HG02981 (cell line): ENCODE data around the gene RGS8.
"Not testable (repeated sequence)": the region's sequence is repeated elsewhere in the genome, so short reads cannot be mapped to it uniquely, and the experiment has no call there.

ENCODE experiments used
- ATAC-seq: cut with Tn5 transposase; IDR thresholded peaks from one replicate; pipeline ENCODE4 v1.9.1; 2021; ENCODE audit warnings: mild to moderate bottlenecking, moderate library complexity; ENCODE audit not compliant: unreplicated experiment

RGS8 gene

DNA sequence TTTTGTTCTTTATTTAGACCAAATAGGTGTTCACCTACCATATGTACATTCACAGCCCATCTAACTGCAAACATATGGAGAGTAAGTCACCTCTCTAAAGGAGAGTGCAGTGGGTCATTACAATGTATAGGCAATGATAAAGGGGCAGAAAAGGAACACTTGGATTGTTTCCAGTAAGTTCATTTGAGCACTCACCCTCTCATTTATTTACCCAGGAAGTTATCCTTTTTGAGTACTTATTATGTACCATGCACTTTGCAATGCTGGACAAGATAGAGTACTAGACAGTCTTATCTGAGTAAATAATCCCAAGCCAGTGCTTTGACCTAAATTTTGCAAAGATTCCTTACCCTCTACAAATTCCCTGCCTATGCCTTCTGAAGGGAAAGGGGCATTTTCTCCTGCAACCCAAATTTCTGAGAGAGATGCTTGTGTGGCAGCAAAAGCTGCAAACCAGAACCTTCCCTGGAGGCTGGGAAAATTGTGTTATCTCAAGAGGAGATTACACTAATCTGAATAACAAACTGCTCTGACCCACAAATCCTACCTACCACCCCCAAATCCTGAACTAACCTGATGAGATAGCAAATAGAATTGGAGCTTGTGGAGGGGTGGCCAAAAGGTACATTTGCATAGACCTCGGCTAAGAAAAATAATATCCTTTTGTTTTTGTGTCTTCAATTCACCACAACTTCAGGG is 18.6 kb upstream of the RGS8 start:
- no peak for ATAC-seq

DNA sequence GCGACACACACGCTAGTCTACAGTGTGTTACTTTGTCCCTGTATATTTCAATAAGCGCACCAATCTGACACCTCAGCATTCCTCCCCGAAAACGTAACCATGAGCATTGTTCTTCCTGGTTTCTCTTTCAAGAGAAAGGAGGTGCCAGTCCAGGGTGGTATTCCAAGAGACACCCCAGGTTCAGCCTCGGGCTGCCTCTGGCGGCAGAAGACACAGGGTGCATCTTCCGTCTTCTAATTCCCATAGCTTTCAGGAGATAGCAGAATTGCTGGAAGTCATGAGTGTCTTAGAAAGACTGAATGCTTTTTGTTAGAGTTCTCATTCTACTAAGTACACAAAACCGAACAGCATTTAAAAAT is 15.9 kb upstream of the RGS8 start:
- no peak for ATAC-seq

DNA sequence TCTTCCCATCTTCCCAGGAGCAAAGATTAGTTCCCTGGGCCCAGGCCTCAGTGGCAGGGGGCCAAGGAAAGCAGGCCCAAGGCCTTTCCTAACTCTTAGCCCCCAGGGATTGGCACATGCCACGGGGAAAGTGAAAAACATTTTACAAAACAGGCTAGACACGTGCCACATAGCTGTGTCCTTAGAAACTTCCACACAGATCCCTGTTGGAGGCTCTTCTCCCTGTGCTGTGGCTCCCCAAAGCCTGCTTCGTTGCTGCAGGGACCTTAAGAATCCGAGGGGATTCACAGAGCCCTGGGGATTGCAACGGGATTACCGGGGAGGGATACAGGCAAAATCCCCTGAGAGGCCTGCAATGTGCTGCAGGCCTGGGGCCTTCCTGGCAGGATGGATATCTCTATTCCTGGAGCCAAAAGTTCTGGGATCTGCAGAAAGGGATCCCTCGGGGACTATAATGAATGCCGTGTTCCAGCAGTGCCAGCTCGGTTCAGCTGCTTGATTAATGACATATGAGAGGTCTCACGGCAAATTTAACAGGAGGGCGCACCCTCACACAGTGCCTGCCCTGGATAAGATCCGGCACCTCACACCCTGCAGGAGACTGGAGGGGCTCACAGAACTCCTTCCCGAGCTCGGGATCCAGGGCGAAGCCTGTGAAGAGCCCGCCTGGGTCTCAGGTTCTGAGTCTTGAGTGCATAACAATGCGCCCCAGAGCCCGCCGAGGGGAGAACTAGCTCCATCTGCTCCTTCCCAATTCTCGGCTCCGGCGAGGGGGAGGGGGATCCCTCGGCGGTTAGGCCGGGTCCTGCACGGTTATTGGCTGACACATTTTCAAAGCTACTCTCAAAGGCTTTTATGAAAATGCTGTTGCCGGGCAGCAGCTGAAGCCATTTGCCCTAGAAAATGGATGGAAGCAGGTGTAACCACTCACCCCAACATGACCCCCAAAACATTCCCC is 15.3 kb upstream of the RGS8 start:
- no peak for ATAC-seq

DNA sequence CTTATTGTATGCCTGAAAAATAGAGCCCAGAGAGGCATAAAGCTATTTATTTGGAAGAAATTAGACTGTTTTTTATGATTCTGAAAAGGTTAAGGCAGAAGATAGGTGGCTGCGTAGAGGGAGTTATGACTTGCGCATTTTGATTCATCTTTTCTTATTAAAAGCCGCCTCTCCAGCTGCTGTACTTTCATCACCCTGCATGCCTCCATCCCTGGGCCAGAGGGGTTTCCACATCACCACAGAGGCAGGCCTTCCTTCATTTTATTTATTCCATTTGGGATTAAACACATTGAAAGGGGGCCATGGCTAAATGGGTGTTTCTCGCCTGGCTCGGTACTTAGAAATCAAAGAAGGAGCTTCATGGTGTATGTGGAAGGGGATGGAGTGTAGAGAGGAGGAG is 14.6 kb upstream of the RGS8 start:
- ATAC-seq = no peak

DNA sequence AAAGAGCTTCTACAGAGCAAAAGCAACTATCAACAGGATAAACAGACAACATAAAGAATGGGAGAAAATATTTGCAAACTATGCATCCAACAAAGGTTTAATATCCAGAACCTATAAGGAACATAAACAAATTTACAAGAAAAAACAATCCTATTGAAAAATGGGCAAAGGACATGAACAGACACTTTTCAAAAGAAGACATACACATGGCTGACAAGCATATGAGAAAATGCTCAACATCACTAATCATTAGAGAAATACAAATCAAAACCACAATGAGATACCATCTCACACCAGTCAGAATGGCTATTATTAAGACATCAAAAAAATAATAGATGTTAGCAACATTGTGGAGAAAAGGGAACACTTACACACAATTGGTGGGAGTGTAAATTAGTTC is 8.8 kb upstream of the RGS8 start:
- ATAC-seq = not testable (repeated sequence)

DNA sequence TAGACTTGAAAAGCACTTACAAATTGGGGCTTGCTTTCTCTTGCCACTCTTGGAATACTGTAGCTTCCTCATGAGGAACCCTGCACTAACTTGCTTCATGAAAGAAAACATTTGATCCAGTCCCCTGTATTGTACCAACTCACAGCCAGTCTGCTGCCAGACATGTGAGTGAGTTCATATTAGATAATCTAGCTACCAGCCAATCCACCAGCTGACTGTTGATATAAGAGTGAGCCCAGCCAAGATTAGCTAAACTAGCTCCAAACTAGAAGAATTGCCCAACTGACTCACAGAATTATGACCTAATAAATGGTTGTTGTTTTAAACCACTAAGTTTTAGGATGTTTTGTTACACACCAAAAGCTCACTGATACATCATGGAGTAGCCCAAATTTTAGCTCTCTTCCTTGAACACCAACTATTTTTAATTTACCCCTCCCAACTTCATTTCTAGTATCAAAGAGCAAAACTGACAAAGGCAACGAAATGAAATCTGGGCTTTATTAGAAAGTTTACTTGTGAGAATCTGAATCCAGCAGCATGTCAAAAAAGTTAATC is 6.6 kb upstream of the RGS8 start:
- no peak for ATAC-seq

DNA sequence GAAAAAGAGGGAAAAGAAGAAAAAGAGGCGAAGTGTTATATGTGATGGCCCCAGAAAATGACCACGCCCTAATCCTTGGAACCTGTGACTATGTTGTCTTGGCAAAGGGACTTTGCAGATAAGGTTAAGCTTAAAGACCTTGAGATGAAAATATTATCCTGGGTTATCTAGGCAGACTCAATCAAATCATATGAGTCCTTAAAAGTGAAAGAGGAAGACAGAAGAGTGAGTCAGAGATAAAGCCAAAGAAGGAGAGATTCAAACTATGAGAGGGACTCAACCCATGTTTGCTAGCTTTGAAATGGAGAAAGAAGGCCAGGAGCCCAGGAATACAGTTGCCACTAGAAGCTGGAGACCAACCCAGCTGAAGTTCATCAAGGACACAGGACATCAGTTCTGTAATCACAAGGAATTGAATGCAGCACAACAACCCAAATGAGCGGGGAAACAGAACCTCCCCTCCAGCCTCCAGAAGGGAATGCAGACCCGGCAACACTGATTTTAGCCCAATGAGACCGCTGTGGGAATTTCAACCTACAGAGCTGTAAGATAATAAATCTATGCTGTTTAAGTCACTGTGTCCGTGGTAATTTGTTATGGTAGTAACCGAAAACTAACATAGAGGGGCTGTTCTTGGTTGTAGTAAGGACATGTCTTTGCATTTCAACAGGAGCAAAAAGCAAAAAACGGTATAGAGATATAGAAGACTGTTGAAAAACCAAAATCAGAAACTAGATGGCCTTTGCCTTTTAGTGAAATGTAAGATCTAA is 4.2 kb upstream of the RGS8 start:
- no peak for ATAC-seq

DNA sequence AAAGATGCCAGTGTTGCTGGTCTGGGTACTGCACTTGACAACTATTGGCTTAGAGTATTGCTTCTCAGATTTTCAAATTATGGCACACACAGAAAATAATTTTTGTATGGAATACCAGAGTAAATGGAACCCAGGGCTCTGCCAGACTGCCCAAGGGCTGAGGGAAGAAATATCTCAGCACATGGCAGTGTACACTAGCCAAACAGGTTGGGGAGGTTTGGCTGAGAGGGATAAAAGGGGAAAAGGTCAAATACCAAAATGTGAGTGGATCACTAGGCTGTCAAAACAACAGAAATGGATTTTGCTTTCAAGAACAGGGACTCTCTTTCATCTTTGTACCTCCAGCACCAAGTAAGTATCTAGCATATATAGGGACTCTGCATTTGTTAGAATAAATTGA is 3.0 kb upstream of the RGS8 start:
- ATAC-seq = no peak

DNA sequence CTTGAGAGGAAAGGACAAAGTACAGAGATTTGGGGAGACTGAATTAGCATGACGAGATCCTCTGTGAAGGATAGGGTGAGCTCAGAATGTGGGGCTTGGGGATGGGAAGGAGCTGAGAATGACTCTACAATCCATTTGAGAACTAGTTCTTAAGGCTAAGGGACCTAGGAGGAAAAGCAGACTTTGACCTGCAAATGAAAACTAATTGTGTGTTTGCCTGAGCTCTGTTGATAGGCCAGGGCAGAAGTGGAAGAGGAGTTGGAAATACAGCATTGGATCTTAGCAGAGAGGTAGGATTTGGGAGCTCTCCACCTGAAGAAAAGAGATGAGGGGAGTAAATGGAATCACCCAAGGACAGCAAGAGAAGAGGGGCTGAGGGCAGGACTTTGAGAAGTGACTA is 2.1 kb upstream of the RGS8 start:
- ATAC-seq = no peak

DNA sequence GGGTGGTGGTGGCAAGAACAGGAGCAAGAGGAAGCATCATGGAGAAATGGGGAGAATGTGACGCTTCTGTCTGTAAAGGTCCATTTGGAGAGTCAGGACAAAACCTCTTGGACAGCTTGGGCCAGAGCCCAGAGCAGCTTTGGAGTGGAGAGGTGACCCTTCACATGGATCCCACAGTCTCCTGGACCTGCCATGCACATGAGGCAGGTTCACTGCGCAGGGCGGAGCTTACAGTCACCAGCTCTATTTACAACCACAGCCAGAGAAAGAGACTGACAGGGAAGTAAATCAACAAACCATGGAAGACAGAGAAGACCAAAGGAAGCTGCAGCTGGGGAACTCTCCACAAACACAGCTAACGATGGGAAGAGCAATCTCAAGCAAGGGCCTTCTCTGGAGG is 828 bp upstream of the RGS8 start:
- ATAC-seq = no peak

DNA sequence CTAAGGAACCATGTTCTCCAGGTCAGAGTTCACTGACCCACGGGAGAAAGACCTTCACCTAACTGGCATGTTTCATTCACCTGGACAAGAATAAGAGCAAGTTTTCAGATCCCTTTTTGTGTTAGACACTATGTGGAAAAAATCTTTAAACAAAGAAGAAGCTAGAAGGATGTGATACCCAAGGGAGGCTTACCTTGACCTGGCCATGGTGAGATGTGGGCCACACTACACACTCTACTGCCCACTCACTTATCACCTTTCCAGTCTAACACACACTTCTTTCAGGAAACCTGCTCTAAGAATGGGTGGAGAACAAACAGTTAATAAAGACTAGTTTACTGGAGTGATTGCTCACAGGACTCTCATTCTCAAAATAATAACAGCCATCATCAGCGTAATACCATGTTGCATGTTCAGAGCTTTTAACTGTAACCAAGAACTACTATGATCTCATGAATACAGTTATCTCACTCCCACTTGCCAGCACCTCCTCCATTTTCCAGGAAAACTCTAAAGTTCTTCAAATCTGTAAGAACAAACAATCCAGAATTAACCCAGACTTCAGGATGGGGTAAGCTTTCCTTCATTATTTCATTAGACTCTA is 1.4 kb downstream of the RGS8 start:
- ATAC-seq = no peak

DNA sequence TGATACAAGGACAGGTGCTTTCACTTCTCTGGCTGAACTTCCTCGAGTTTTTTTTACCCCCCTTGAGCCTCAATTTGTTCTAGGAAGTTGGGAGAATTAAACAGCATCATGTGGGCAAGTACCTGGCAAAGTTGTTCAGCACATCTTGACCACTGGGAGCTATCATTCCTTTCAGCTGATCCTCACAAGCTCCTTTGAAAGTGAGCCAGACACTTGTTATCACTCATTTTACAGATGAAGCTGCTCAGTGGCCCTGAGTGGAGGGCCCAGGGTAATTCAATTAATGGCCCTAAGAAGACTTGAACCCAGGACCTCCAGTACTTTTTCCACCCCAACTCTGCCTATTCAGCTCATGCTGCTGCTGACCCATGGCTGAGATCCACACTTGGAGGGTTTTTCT is 2.0 kb downstream of the RGS8 start:
- ATAC-seq = no peak

DNA sequence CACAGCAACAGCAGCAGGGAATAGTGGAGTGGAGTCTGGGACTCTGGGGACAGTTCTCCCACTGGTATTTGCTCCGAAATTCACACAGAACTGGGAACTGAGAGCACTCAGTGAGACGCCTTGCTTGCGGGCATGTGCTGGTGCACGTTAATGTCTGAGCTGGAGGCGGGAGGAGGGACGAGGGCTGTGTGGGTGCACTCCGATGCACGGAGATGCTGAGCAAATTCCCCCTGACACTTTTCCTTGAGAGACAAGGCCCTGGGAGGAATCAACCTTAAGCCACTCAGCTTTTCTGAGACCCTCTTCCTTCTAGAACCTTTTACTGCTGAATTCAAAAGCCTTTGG is 2.8 kb downstream of the RGS8 start:
- ATAC-seq = no peak

DNA sequence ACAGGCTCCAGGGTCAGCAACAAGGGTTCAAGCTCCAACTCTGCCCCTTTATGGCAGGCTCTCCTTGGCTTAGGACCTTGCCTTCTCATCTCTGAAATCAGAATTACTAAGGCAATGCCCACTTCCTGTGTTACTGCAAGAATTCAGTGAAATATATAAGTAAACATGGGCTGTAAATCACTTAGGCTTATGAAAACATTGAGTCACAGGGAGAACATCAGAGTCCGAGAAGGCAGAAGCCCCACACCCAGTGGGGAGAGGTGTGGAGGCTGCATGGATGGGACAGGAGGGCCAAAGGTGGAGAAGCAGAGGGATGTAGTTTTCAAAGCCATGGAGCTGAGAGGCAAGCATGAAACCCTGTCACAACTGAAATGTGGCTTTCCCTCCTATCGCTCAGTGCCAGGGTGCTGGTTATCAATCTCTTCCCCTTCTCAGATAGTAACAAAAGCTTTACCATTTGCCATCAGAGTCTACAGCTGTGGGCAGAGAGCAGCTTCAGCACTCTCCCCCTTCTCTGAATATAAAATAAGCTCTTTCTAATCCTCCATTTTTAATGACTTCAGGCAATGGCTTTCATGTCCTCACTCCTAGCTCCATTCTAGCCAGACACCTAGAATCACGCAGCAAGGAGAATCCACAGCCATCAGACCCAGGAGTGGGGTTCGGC is 3.4 kb downstream of the RGS8 start:
- ATAC-seq = no peak

DNA sequence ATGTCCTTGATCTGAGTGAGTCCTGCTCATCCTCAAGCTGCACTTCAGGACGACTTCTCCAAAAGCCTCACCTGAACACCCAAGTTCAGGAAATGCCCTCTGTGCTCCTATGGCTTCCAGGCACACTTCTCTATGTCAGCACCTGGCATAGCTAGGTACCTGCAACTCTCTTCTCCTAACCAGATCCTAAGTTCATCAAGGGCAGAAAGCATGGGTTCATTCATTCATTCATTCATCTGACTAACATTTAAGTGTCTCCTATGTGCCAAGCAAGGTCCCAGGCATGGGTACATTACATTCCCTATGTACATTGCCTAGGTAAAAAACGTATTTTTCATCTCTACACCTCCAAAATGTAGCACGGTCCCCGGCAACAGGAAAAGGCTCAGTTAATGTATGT is 4.0 kb downstream of the RGS8 start:
- ATAC-seq = no peak

DNA sequence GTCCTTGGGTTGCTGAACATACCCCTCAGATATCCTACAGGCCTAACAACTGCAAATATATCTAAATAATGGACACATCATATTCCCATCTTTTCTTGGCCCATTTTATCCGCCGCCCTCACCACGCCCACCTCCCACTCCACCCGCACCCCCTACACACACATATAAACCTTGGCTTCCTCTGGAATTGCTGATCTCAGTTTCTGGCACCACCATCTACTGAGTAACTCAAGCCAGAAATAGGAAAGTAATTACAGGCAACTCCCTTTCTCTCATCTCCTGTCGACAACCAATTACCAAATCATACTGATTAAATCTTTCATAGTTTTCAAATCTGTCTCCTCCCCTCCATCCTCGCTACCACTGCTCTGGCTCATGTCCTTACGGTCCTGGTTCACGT is 4.7 kb downstream of the RGS8 start:
- no peak for ATAC-seq

DNA sequence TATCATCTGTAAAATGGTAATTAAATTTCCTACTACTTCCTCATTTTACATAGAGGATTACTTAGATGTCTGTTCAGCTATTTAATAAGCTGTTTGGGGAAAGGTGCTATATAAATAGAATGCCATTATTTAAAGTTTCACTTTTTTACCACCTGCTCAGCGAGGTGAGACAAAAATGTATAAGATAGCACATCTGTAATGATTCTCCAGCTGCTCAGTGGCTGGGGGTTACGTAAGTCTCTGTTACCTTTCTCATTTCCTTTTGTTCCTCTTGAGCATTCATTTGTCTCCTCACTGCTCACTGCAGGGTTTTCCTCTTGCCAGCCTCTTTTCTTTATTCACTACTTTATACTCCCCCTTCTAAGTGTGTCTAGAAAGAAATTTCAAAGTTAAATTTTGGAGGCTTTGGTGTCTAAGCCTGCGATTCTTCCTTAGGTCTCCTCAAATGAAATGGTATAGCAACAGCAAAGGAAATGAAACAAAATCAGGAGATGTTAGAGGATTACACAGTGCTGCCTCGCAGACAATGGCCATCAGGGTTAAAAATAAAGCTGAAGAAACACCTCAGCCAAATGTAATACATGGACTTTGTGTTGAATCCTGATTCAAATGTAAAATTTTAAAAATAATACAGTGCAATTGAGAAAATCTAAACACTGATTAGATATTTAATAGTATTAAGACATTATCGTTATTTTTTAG is 6.8 kb downstream of the RGS8 start:
- ATAC-seq = peak; percentile 91

DNA sequence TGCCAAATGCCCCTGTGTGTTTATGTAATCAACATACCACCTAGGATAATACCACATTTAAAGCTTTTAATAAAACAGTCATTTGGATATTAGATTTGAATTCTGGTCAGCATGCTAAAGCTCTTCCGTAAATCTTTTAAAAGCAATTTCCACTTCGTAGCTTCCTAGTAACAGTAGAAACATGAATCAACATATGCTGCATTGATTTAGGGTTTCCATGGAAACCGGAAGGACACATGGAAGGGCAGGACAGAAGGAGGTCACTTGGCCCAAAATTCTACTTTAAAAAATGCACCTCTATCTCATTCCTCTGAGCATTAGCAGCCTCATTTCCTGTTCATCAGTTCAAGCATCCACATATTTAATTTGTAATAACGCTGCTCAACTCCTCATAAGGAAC is 8.1 kb downstream of the RGS8 start:
- no peak for ATAC-seq

DNA sequence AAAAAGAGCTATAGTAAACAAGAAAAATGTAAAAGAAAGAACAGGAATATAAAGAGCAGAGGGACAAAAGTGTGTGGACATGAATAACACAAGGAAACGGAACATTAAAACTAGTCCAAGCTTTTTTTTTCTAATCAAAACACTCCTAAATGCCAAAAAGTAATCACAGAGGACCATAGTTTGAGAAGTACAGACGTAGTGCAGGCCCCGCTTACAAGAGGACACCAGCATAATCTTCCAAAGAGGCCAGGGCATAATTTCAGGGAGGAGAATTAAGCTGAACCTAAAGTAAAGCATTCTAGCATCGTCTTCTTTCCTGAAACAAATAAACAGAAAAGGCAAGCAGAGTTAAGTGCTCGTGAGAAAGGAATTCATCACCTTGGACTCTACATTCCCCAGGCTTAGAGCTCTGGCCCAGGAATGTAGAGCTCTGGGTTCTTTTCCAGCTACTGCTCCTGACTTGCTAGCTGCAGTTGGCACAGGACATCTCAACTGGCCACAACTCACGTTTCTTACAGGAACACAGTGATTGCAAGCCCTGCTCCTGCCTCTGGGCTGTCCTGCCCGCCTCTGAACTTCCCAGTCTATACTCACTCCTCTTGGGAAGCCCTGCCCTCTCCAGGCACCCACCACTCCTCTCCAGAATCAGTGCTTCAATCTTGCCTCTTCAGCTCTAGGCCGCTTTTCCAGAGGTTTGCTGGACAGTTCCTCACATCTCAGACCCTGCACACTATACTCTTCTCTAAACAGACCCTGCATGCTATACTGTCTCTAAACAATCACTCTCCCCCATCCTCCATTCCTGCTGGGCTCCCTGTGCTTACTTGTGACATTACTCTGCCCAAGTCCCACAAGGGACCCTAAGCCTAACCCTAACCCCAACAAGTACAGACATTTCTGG is 9.8 kb downstream of the RGS8 start:
- no peak for ATAC-seq
